Fibroblast of lung (primary cell): Measurements from ENCODE around the gene NBPF1. TPM values are rescaled to one million over a fixed set of nuclear protein-coding genes. Genes with fewer than 3 reads are reported as not detected.
"Not testable (repeated sequence)": the region's sequence is repeated elsewhere in the genome, so short reads cannot be mapped to it uniquely, and the experiment has no call there.

Experiments used
- DNase-seq, 2 donors: peaks; one replicate each; pipeline versions ENCODE4 v3.0.0 to v3.0.0-alpha.2; 2010; ENCODE audit warnings: low read depth in 2 of 2
- H2AFZ ChIP-seq: 2 replicates; pipeline ENCODE4 v1.5.1; 2012; ENCODE audit warnings: low read length, control low read depth, inconsistent platforms
- H3K27ac ChIP-seq: 2 replicates; pipeline ENCODE4 v1.5.1; 2011; ENCODE audit warnings: low read length, control low read depth; ENCODE audit not compliant: insufficient read depth
- H3K27me3 ChIP-seq: 2 replicates; pipeline ENCODE4 v1.5.1; 2011; ENCODE audit warnings: mild to moderate bottlenecking, low read length; ENCODE audit not compliant: control insufficient read depth, insufficient read depth
- H3K36me3 ChIP-seq: 2 replicates; pipeline ENCODE4 v1.5.1; 2011; ENCODE audit warnings: low read length; ENCODE audit not compliant: control insufficient read depth, insufficient read depth
- H3K4me1 ChIP-seq: 2 replicates; pipeline ENCODE4 v1.5.1; 2011; ENCODE audit warnings: low read length; ENCODE audit not compliant: control insufficient read depth, insufficient read depth; ENCODE audit errors: extremely low read depth
- H3K4me2 ChIP-seq: 2 replicates; pipeline ENCODE4 v1.5.1; 2011; ENCODE audit warnings: low read length, control low read depth; ENCODE audit not compliant: insufficient read depth; ENCODE audit errors: extremely low read depth
- H3K4me3 ChIP-seq, 4 experiments: fragments of 200-600 bp in 1 of 4; sonication (generic) in 1 of 4; replicated peaks in 1 of 4; 2 replicates each; pipeline ENCODE4 v1.5.1; 2011 to 2016; ENCODE audit warnings: low read length in 4 of 4, low read depth in 3 of 4, mild to moderate bottlenecking in 3 of 4, control low read depth in 2 of 4, inconsistent platforms in 1 of 4, mixed read lengths in 1 of 4; ENCODE audit not compliant: insufficient read depth in 1 of 4; ENCODE audit errors: control extremely low read depth in 1 of 4
- H3K79me2 ChIP-seq: 2 replicates; pipeline ENCODE4 v1.5.1; 2012; ENCODE audit warnings: mild to moderate bottlenecking, low read length, inconsistent platforms; ENCODE audit not compliant: control insufficient read depth, insufficient read depth
- H3K9ac ChIP-seq: 2 replicates; pipeline ENCODE4 v1.5.1; 2011; ENCODE audit warnings: mild to moderate bottlenecking, low read length, control low read depth; ENCODE audit not compliant: insufficient read depth
- H3K9me3 ChIP-seq: 2 replicates; pipeline ENCODE4 v1.5.1; 2012; ENCODE audit warnings: low read depth, low read length; ENCODE audit not compliant: control insufficient read depth, insufficient read depth
- H4K20me1 ChIP-seq: 2 replicates; pipeline ENCODE4 v1.5.1; 2011; ENCODE audit warnings: low read length; ENCODE audit not compliant: control insufficient read depth, insufficient read depth; ENCODE audit errors: extremely low read depth
- EZH2 ChIP-seq: IDR thresholded peaks from 2 replicates; pipeline ENCODE4 v1.5.1; 2012; ENCODE audit warnings: low read length, control low read depth, mild to moderate bottlenecking; ENCODE audit errors: missing control alignments
- polyA plus RNA-seq, 2 donors: library from polyadenylated mRNA; depleted of rRNA in 1 of 2; stranded (reverse) in 1 of 2; unstranded in 1 of 2; fragments of >200 nt; gene quantifications; 2 replicates each; pipeline ENCODE4 v1.2.1, GENCODE V29; 2011 to 2012; ENCODE audit warnings: missing spikeins in 1 of 2
- total RNA-seq: library from RNA; depleted of rRNA; stranded (reverse); fragments of >200 nt; gene quantifications from 2 replicates; pipeline ENCODE4 v1.2.1, GENCODE V29; 2014
- TF ChIP-seq, protein P1 (sequence below), 2 donors: IDR thresholded peaks in 1 of 2; conservative IDR thresholded peaks in 1 of 2; 1 replicate in 1 of 2; 2 replicates in 1 of 2; pipeline ENCODE4 v1.5.1; 2011 to 2012; ENCODE audit warnings: low read length in 2 of 2, control low read depth in 1 of 2, inconsistent platforms in 1 of 2, low read depth in 1 of 2, mild to moderate bottlenecking in 1 of 2

Gene NBPF1
- total and polyA plus RNA-seq, 2 donors (not counting 1 experiment from before 2014, with no cell fraction given) = 25.3 to 92.3 TPM

DNA sequence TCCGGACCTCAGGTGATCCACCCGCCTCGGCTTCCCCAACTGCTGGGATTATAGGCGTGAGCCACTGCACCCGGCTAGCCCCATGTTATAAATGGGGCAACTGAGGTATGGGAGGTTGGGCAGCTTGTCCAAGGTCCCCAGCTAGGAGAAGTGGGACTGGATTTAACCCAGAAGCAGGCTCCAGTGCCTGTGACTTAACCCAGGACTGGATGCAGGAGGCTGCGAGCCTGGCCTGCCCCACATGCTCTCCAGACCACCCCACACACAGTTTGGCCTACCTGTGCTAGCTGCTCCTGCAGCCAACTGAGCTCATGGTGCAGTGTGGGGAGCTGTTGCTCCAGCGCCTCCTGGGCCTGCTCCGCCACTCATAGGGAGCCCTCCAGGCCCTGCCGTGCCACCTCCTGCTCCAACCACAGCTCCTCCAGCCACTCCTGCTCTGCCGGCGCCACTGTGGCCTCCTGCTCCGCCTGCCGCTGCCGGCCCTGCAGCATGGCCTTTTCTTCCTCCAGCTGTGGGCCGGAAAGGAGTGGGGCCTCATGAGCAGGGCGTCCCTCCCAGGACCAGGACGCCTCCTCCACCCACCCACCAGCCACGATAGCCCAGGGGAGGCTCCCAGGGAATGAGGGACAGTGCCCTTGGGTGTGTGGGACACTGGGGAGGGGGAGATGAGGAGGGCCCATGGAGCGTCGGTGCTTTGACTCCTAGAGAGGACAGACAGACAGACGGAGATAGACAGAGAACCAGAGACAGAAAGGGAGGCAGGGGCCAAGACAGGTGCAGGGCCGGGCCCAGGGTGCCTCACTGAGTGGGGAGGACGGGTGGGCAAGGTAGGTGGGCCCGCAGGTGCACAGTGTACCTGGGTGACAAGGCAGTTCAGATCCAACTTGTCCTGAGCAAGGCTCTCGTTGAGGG lies 12.4 kb upstream of the NBPF1 start:
- no peak for TF ChIP-seq EZH2
- TF ChIP-seq, protein P1, sequence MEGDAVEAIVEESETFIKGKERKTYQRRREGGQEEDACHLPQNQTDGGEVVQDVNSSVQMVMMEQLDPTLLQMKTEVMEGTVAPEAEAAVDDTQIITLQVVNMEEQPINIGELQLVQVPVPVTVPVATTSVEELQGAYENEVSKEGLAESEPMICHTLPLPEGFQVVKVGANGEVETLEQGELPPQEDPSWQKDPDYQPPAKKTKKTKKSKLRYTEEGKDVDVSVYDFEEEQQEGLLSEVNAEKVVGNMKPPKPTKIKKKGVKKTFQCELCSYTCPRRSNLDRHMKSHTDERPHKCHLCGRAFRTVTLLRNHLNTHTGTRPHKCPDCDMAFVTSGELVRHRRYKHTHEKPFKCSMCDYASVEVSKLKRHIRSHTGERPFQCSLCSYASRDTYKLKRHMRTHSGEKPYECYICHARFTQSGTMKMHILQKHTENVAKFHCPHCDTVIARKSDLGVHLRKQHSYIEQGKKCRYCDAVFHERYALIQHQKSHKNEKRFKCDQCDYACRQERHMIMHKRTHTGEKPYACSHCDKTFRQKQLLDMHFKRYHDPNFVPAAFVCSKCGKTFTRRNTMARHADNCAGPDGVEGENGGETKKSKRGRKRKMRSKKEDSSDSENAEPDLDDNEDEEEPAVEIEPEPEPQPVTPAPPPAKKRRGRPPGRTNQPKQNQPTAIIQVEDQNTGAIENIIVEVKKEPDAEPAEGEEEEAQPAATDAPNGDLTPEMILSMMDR (conservative IDR thresholded peaks at IDR 0.05 in 1 of 2, IDR thresholded peaks at IDR 0.05 in 1 of 2; ENCODE audit: low read depth in 1 of 2, low read length in 2 of 2) = no peak
- Histone ChIP-seq H4K20me1 (no peaks in the 10 kb centered on the region), H2AFZ (no peak overlapping the region), H3K4me2 (no peak overlapping the region), H3K4me3 (no peak overlapping the region), H3K27me3 (no peaks in the 10 kb centered on the region), H3K27ac (no peak overlapping the region), H3K36me3 (peaks cover 29% of the 10 kb centered on the region), H3K79me2 (no peaks in the 10 kb centered on the region), H3K9me3 (no peaks in the 10 kb centered on the region), H3K9ac (no peak overlapping the region), H3K4me1 (no peaks in the 10 kb centered on the region)
- DNase-seq = no peak

DNA sequence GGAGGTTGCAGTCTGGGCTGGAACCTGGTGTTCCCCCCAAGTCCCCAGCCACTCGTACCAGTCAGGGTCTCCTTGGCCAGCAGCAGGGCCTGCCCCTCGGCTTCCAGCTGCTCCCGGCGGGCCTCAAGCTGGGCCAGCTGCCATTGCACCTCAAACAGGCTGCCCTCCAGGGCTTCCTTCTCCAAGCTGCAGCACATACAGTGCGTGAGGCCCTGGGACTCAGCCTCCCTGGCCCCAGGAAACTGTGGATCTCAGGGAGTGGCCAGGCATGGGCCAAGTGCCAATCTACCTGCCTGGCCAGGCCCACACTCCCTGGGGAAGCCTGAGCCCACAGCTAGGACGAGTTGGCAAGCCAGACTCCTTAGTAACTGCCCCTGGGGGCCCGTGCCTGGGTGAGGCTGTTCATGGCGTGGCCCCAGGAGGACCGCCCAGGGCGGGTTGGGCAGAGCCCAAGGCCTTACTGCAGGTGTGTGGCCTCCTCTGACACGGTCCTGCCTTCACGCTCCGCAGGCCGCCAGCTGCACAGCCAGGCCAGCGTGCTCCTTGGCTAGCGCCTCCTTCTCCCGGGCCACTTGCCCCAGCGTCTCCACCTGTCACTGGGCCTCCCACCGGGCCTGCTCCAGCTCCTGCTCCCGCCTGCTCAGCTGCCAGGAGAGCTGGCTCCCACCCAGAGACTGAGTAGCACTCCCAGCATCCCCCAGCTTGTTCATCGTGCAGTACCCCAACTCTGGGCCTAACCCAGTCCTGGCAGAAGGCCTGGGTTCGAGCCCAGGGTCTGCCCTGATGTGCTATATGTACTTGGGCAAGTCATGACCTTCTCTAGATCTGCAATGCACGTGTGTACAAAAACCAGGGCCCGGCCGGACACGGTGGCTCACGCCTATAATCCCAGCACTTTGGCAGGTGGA lies 10.7 kb upstream of the NBPF1 start:
- not testable (repeated sequence) for H3K27ac ChIP-seq, H3K27me3 ChIP-seq, H3K9ac ChIP-seq, H2AFZ ChIP-seq, DNase-seq, H3K9me3 ChIP-seq, H3K4me2 ChIP-seq, H3K79me2 ChIP-seq, H3K4me1 ChIP-seq, H3K4me3 ChIP-seq, H4K20me1 ChIP-seq
- peaks cover 26% of the 10 kb centered on the region for H3K36me3 ChIP-seq

DNA sequence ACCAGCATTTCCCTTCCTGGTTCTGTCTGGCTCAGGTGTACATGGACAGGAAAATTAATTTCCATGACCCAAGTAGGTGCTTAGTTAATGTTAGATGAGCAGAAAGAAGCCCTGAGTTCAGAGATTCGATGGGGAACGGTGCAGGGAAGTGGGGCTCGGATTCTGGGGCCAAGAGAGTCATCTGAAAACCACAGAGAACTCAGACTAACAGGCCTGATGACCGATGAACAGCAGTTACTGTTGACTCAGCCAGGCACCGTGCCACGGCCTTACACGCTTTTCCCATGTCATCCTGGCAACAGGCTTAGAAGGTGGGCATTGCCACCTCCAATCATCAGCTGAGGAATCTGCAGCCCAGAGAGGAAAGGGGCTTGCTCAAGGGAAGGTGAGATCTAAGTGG lies 10.0 kb upstream of the NBPF1 start:
- H3K4me1 ChIP-seq, H3K27me3 ChIP-seq, H4K20me1 ChIP-seq, H3K9ac ChIP-seq, H3K4me3 ChIP-seq, H3K9me3 ChIP-seq, H3K27ac ChIP-seq, H3K4me2 ChIP-seq, H2AFZ ChIP-seq, H3K79me2 ChIP-seq: not testable (repeated sequence)
- DNase-seq = peak; percentile 57 to 90
- H3K36me3 ChIP-seq = peaks cover 20% of the 10 kb centered on the region
